ENCODE data around the gene VIM.

- TF ChIP-seq EP300 (IDR thresholded peaks at IDR 0.05) (no peak), CTCF (IDR thresholded peaks at IDR 0.05) (no peak), POLR2A (IDR thresholded peaks at IDR 0.05) (no peak)
These were observed 24.6 kb upstream of the VIM start for GRCh38 chr10:17203416-17203815.
